Vagina (tissue), 2 donors: ENCODE measurements around the gene TEX2.

Source experiments
- POLR2A ChIP-seq, 2 donors: fragments of 450-650 bp; IDR thresholded peaks; one replicate each; pipeline ENCODE4 v1.6.1; 2017; ENCODE audit warnings: antibody characterized with exemption in 2 of 2, mild to moderate bottlenecking in 2 of 2, moderate library complexity in 2 of 2
- POLR2AphosphoS5 ChIP-seq, 2 donors: sonication (generic); formaldehyde crosslinking; IDR thresholded peaks; one replicate each; pipeline ENCODE4 v1.9.0; 2017; ENCODE audit warnings: antibody characterized with exemption in 2 of 2, mild to moderate bottlenecking in 2 of 2, low read depth in 1 of 2; ENCODE audit not compliant: insufficient read depth in 1 of 2
- TF ChIP-seq, protein P1 (sequence below), 3 experiments: fragments of 450-650 bp in 2 of 3; fragments of 200-600 bp in 1 of 3; sonication (generic) in 1 of 3; IDR thresholded peaks; one replicate each; pipeline ENCODE4 v1.5.1; 2017 to 2019; ENCODE audit warnings: antibody characterized with exemption in 3 of 3, mild to moderate bottlenecking in 2 of 3, moderate library complexity in 2 of 3

DNA sequence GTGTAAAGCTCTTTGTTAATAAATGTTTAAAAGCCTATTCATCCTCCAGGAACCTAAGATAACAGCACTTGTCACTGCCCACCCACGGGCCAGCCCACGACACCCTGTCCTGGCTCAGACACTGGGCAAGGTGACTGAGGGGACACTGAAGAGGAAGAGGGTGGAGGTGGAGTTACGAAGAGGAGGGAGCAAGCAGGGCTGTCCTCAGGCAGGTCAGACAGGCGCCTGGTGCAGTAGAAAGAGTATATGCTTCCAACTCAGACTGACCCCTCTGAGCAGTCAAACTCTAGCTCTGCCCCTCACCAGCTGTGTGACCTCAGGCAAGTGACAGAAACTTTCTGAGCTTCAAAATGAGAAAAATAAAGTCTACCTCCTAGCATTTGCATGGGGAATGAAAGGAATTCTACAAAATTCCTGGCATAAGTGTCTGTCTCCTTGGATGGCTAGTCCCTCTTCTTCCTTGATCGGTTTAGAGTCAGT lies 22.8 kb downstream of the TEX2 start:
- TF ChIP-seq, protein P1, sequence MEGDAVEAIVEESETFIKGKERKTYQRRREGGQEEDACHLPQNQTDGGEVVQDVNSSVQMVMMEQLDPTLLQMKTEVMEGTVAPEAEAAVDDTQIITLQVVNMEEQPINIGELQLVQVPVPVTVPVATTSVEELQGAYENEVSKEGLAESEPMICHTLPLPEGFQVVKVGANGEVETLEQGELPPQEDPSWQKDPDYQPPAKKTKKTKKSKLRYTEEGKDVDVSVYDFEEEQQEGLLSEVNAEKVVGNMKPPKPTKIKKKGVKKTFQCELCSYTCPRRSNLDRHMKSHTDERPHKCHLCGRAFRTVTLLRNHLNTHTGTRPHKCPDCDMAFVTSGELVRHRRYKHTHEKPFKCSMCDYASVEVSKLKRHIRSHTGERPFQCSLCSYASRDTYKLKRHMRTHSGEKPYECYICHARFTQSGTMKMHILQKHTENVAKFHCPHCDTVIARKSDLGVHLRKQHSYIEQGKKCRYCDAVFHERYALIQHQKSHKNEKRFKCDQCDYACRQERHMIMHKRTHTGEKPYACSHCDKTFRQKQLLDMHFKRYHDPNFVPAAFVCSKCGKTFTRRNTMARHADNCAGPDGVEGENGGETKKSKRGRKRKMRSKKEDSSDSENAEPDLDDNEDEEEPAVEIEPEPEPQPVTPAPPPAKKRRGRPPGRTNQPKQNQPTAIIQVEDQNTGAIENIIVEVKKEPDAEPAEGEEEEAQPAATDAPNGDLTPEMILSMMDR (IDR thresholded peaks at IDR 0.05): no peak
- TF ChIP-seq POLR2A (IDR thresholded peaks at IDR 0.05): no peak
- no peak for TF ChIP-seq POLR2AphosphoS5 (IDR thresholded peaks at IDR 0.05; ENCODE audit: insufficient read depth in 1 of 2, low read depth in 1 of 2)
